GM21717 (cell line): ENCODE results near the gene OPRD1.

ENCODE experiments used
- ATAC-seq: cut with Tn5 transposase; IDR thresholded peaks from one replicate; pipeline ENCODE4 v1.9.1; 2021; ENCODE audit warnings: mild to moderate bottlenecking, moderate library complexity; ENCODE audit not compliant: unreplicated experiment

Gene OPRD1

GRCh38 chr1:28882009-28882628 is 70.1 kb downstream of the OPRD1 start:
- no peak for ATAC-seq

DNA sequence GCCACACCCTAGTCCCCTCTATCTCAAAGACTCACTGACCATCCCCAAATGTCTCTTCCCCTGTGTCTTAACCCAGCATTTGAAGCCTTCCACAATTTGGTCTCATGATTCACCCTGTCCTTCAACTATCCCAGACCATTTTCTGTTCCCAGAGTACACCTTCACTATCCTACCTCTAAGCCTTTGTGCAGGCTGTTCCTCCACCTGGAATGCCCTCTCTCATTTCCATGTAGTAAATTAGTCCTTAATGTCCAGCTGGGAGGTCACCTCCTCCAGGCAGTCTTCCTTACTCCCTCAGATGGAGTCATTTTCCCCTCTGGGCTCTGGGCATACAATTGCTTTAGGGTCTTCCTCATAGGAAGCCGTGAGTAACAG is 71.3 kb downstream of the OPRD1 start:
- ATAC-seq: no peak

DNA sequence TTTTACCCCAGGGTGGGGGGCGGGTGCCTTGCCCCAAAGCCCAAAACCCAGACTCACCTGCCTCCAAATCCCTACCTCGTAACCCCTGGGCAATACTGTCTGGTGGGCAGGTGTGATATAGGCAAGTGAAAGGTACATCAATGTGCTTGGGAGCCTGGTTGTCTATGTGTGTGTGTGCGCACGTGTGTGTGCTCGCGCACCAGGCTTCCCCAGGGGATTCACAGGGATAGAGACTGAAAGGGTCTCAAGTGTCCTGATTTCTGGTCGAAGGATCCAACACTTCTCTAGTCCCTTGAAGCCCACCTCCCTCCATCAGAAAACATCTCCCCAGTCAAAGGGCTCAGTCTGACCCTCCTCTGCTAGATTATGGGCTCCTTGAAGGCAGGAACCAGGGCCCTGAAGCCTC is 73.5 kb downstream of the OPRD1 start:
- no peak for ATAC-seq

- ATAC-seq: no peak
Observed at GRCh38 chr1:28885977-28886730, 74.2 kb downstream of the OPRD1 start.

- ATAC-seq: no peak
Observed at GRCh38 chr1:28886731-28887418, 74.9 kb downstream of the OPRD1 start.

GRCh38 chr1:28887419-28887834 is 75.5 kb downstream of the OPRD1 start:
- ATAC-seq: no peak

GRCh38 chr1:28887835-28888682 is 76.1 kb downstream of the OPRD1 start:
- no peak for ATAC-seq

GRCh38 chr1:28888915-28889314 is 76.9 kb downstream of the OPRD1 start:
- ATAC-seq: no peak

DNA sequence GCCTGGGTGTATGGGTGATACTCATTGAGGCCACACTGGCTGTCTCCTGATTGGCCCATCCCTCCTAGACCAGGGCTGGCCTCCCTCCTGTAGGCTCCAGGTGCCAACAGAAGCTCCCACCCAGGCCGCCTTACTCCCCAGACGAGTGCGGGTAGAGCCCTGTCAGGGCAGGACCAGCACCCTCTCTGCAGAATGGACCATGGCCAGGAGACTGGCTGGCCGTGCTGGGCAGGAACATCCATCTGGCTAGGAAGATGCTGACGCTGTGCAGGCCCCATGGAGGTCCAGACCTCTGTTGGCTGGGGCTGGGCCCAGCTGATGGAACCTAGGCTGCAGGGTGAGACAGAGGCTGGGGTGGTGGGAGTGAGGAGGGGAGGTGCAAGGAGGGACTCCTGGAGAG is 77.4 kb downstream of the OPRD1 start:
- ATAC-seq: no peak

DNA sequence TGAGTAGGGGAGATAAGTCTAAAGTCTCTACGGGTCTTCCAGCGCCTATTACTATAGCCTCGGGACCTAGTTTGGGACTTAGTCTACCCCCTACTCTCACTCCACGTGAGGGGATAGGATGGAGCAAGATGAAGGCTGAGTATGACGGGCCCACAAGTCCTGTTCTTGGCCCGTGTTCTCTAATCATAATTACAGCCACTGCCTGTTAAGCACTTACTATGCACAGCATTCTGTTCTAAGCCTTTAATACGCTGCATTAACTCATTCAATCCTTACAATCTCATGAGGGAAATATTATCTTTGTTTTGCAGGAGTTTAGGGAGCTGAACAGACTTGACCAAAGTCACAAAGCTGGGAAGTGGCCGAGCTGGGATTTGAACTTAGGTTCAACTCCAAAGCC is 78.5 kb downstream of the OPRD1 start:
- ATAC-seq: no peak

- no peak for ATAC-seq
Observed at GRCh38 chr1:28890836-28891235, 78.9 kb downstream of the OPRD1 start.

DNA sequence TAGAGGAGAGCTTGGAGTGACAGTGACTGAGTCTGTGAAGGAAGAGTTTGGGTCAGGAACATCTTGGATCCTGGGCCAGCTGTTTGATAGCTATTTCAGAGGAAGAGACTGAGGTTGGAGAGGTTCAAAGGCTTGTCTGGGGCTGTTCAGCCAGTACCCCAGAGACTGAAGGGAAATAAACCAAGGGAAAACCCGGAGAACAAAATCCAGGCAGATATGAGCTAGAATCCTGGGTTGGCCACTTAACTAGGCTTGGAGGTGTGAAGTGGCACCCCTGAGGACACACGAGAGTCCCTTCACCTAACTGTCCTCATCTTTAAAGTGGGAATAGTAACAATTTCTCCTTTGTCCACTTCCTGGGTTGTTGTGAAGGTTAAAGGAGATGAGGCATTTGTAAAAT is 79.3 kb downstream of the OPRD1 start:
- no peak for ATAC-seq

DNA sequence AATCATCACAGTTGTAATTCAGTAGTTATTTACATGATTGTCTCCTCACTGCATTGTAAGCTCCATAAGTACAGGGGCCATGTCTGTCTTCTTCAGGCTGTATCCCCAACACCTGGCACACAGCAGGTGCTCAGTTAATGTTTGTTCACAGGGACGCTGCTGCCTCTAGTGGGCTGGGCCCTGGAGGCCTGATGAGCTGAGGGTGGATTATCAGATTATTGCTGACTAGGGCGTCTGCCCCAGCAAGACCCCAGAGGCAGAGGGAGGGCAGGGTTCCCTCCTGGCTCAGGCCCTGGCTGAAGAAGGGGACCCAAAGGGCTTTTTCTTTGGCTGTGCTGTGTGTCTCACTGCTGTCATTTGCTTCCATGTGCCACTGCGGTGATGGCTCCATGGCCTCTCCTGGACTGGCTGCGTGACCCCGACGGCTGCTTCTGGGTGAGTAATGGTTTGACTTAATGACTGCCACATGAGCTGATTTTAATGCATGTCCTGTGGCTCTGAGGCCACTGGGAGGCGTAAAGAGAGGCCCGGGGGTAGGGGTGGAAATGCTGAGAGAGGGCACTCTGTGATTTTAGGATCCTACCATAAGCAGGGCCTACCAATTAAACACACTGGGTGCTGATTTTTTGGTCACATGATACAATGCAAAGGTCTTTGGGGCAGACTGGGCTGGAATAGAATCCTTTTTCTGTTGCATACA is 81.6 kb downstream of the OPRD1 start:
- no peak for ATAC-seq

DNA sequence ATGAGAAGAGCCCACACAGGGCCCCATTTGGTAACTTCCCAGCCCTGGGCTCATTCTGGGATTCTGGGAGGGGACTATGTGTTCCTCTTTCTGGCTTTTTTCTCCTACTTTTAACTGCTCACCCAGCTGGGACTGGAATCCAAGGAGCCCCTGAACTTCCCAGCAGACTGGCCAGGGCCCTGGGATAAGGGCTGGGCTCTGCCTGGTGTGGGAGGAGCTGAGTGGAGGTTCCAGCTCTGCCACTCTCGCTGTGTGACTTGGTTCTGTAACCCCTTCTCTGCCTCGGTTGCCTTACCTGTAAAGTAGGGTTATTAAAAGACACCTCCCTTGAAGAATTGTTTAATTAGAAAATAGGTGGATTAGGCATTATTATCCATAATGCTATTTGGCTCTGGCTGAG is 82.8 kb downstream of the OPRD1 start:
- no peak for ATAC-seq

DNA sequence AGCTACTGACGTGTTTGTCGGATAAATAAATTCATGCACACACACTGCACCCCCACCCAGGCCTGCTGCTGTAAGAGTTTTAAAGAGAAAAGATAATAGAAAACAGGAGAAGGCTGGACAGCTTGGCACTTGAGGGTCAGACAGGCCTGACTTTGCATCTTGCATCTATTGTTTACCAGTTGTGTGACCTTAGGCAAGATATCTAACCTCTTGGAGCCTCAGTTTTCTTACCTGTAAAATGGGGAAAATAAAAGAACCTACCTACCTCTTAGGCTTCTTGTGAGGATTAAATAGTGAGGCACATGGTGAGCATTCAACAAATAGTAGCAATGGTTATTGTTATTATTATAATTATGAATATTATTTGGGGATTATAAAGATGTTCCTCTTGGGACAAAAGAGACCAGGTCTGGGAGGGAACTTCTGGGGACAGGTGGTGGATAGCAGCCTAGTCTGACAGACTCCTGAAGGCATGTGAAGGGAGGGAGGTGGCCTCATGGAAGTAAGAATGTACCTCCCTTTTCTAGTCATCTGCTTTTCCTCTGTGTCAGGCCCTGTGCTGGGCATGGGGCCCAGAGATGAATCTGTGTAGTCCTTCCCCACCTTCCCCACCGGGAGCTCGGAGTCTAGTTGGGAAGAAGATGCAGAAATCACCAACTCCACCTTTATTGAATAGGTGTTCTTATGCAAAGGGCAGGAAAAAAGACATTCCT is 84.1 kb downstream of the OPRD1 start:
- ATAC-seq: no peak

- no peak for ATAC-seq
Observed at GRCh38 chr1:28896609-28896986, 84.6 kb downstream of the OPRD1 start.

DNA sequence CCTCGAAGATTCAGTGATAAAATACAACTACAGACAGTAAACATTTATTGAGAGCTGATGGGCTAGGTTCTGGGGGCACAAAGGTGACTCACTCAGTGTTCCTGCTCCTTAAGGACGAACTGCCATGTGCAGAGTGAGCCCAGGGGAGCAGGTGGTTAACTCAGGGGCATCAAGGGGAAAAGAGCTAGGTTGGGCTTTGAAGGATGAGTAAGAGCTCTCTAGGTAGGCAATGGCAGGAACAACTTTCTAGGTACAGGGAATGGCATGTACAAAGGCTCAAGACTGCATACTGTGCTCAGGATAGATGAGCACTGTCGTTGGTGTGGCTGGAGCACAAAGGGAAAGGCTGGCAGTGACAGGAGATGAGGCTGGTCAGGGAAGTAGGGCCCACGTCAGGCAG is 85.8 kb downstream of the OPRD1 start:
- ATAC-seq: no peak

- ATAC-seq: no peak
Observed at GRCh38 chr1:28898405-28898881, 86.5 kb downstream of the OPRD1 start.

GRCh38 chr1:28899267-28899666 is 87.3 kb downstream of the OPRD1 start:
- no peak for ATAC-seq

DNA sequence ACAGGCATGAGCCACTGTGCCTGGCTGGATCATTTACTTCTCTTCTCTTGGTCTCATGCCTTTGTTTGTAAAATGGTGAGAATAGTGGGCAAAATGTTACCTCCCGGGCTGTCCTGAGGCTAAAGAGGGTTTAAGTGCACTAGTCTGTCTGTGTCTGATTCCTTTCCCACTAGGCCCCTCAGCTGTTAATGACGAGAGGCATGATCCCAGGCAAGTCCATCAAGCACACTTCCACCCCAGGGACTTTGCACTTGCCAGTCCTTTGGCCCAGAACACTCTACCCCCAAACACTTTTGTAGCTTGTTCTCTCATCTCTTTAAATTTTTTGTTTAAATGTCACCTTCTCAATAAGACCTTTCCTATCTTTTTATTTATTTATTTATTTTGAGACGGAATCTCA is 88.6 kb downstream of the OPRD1 start:
- no peak for ATAC-seq
